H9 (cell line): ENCODE data around the gene CHTOP. TPM values are rescaled to one million over a fixed set of nuclear protein-coding genes. Genes with fewer than 3 reads are reported as not detected.

Source experiments
- DNase-seq: peaks from one replicate; pipeline ENCODE4 v3.0.0-alpha.2; 2017
- H2AFZ ChIP-seq: one replicate; pipeline ENCODE4 v1.6.1; 2013; ENCODE audit warnings: mild to moderate bottlenecking, low read length, control low read depth, moderate library complexity
- H2AK5ac ChIP-seq: 2 replicates; pipeline ENCODE4 v1.6.1; 2013; ENCODE audit warnings: low read length, control low read depth, mixed read lengths; ENCODE audit not compliant: insufficient read length
- H2BK120ac ChIP-seq: one replicate; pipeline ENCODE4 v1.6.1; 2013; ENCODE audit warnings: low read depth, mild to moderate bottlenecking, low read length, control low read depth, inconsistent platforms; ENCODE audit not compliant: poor library complexity, severe bottlenecking
- H2BK12ac ChIP-seq: 2 replicates; pipeline ENCODE4 v1.6.1; 2013; ENCODE audit warnings: low read length, control low read depth, mixed read lengths, low read depth; ENCODE audit not compliant: insufficient read length
- H2BK15ac ChIP-seq: 2 replicates; pipeline ENCODE4 v1.6.1; 2013; ENCODE audit warnings: low read depth, low read length, control low read depth
- H2BK20ac ChIP-seq: one replicate; pipeline ENCODE4 v1.6.1; 2013; ENCODE audit warnings: low read depth, mild to moderate bottlenecking, low read length, control low read depth, inconsistent platforms; ENCODE audit not compliant: poor library complexity, severe bottlenecking
- H2BK5ac ChIP-seq: 2 replicates; pipeline ENCODE4 v1.6.1; 2013; ENCODE audit warnings: low read length, control low read depth, mixed read lengths; ENCODE audit not compliant: insufficient read length
- H3K14ac ChIP-seq: 2 replicates; pipeline ENCODE4 v1.6.1; 2013; ENCODE audit warnings: low read length, control low read depth; ENCODE audit not compliant: insufficient read depth
- H3K18ac ChIP-seq: 2 replicates; pipeline ENCODE4 v1.6.1; 2013; ENCODE audit warnings: low read depth, mild to moderate bottlenecking, mixed read lengths, low read length, control low read depth; ENCODE audit not compliant: insufficient read length
- H3K23ac ChIP-seq: 2 replicates; pipeline ENCODE4 v1.6.1; 2013; ENCODE audit warnings: low read length, control low read depth, mixed read lengths, low read depth; ENCODE audit not compliant: insufficient read length
- H3K23me2 ChIP-seq: 2 replicates; pipeline ENCODE4 v1.6.1; 2013; ENCODE audit warnings: low read depth, mild to moderate bottlenecking, mixed read lengths, low read length, control low read depth; ENCODE audit not compliant: insufficient read length, poor library complexity, severe bottlenecking
- H3K27ac ChIP-seq: 2 replicates; pipeline ENCODE4 v1.5.1; 2013; ENCODE audit warnings: low read length, control low read depth, mixed read lengths, low read depth; ENCODE audit not compliant: insufficient read length
- H3K27me3 ChIP-seq: 2 replicates; pipeline ENCODE4 v1.6.1; 2013; ENCODE audit warnings: low read length, control low read depth, inconsistent platforms; ENCODE audit not compliant: insufficient read depth
- H3K4ac ChIP-seq: 2 replicates; pipeline ENCODE4 v1.6.1; 2013; ENCODE audit warnings: low read depth, mild to moderate bottlenecking, control low read depth, inconsistent platforms, low read length, moderate library complexity
- H3K4me1 ChIP-seq: 2 replicates; pipeline ENCODE4 v1.6.1; 2013; ENCODE audit warnings: low read length, control low read depth, inconsistent platforms; ENCODE audit not compliant: insufficient read depth
- H3K4me2 ChIP-seq: 2 replicates; pipeline ENCODE4 v1.6.1; 2013; ENCODE audit warnings: low read length, control low read depth, mixed read lengths; ENCODE audit not compliant: insufficient read length, insufficient read depth
- H3K56ac ChIP-seq: 2 replicates; pipeline ENCODE4 v1.6.1; 2013; ENCODE audit warnings: low read depth, mild to moderate bottlenecking, mixed read lengths, low read length, control low read depth; ENCODE audit not compliant: insufficient read length
- H3K79me1 ChIP-seq: 2 replicates; pipeline ENCODE4 v1.6.1; 2013; ENCODE audit warnings: low read depth, mild to moderate bottlenecking, moderate library complexity, low read length, control low read depth, inconsistent platforms; ENCODE audit not compliant: insufficient read depth, poor library complexity, severe bottlenecking
- H3K79me2 ChIP-seq: 2 replicates; pipeline ENCODE4 v1.6.1; 2013; ENCODE audit warnings: low read length, control low read depth, inconsistent platforms; ENCODE audit not compliant: insufficient read depth
- H3K9ac ChIP-seq: 2 replicates; pipeline ENCODE4 v1.6.1; 2013; ENCODE audit warnings: low read length, control low read depth, mixed read lengths; ENCODE audit not compliant: insufficient read length; ENCODE audit errors: extremely low read depth
- H3K9me3 ChIP-seq: one replicate; pipeline ENCODE4 v1.6.1; 2013; ENCODE audit warnings: low read depth, low read length, inconsistent platforms; ENCODE audit not compliant: control insufficient read depth
- H3T11ph ChIP-seq: one replicate; pipeline ENCODE4 v1.6.1; 2013; ENCODE audit warnings: mild to moderate bottlenecking, low read length, control low read depth, inconsistent platforms
- H4K20me1 ChIP-seq: one replicate; pipeline ENCODE4 v1.6.1; 2013; ENCODE audit not compliant: control insufficient read depth, insufficient read length, insufficient read depth
- H4K5ac ChIP-seq: 2 replicates; pipeline ENCODE4 v1.6.1; 2013; ENCODE audit warnings: low read depth, mild to moderate bottlenecking, mixed read lengths, low read length, control low read depth; ENCODE audit not compliant: insufficient read length
- H4K8ac ChIP-seq: replicated peaks from 2 replicates; pipeline ENCODE4 v1.6.1; 2013; ENCODE audit warnings: low read length, control low read depth, mixed read lengths, low read depth; ENCODE audit not compliant: insufficient read length
- H4K91ac ChIP-seq: 2 replicates; pipeline ENCODE4 v1.6.1; 2013; ENCODE audit warnings: low read depth, mild to moderate bottlenecking, moderate library complexity, mixed read lengths, low read length, control low read depth; ENCODE audit not compliant: insufficient read length
- H3K27ac Mint-ChIP-seq, 3 experiments: 2 replicates in 2 of 3; 3 replicates in 1 of 3; pipeline ENCODE4 v1.8.0; 2020 to 2021; ENCODE audit warnings: mixed read lengths in 3 of 3, mild to moderate bottlenecking in 1 of 3, moderate library complexity in 1 of 3
- H3K27me3 Mint-ChIP-seq: 2 replicates; pipeline ENCODE4 v1.8.0; 2021; ENCODE audit warnings: low read depth, mild to moderate bottlenecking, moderate library complexity, mixed read lengths
- H3K36me3 Mint-ChIP-seq, 3 experiments: 2 replicates in 2 of 3; 3 replicates in 1 of 3; pipeline ENCODE4 v1.8.0; 2020 to 2021; ENCODE audit warnings: low read depth in 3 of 3, mixed read lengths in 3 of 3; ENCODE audit not compliant: insufficient read depth in 1 of 3
- H3K4me1 Mint-ChIP-seq, 2 experiments: 2 replicates each; pipeline ENCODE4 v1.8.0; 2020; ENCODE audit warnings: mixed read lengths in 2 of 2
- H3K4me3 Mint-ChIP-seq, 2 experiments: 2 replicates in 1 of 2; 3 replicates in 1 of 2; pipeline ENCODE4 v1.8.0; 2020 to 2021; ENCODE audit warnings: mild to moderate bottlenecking in 2 of 2, mixed read lengths in 2 of 2, moderate library complexity in 1 of 2
- H3K9me3 Mint-ChIP-seq, 2 experiments: 2 replicates in 1 of 2; 3 replicates in 1 of 2; pipeline ENCODE4 v1.8.0; 2020; ENCODE audit warnings: mild to moderate bottlenecking in 2 of 2, mixed read lengths in 2 of 2, moderate library complexity in 1 of 2
- total RNA-seq: library from RNA; stranded (reverse); gene quantifications from 2 replicates; pipeline ENCODE4 v1.2.1, GENCODE V29; 2021
- TF ChIP-seq, protein P1 (sequence below): fragments of 200-600 bp; sonication (generic); conservative IDR thresholded peaks from 3 replicates; pipeline ENCODE4 v1.8.0; 2021; ENCODE audit warnings: antibody characterized with exemption, mild to moderate bottlenecking

The CHTOP gene
- total RNA-seq, 1 experiment from 2014 or later, result 126 TPM

DNA sequence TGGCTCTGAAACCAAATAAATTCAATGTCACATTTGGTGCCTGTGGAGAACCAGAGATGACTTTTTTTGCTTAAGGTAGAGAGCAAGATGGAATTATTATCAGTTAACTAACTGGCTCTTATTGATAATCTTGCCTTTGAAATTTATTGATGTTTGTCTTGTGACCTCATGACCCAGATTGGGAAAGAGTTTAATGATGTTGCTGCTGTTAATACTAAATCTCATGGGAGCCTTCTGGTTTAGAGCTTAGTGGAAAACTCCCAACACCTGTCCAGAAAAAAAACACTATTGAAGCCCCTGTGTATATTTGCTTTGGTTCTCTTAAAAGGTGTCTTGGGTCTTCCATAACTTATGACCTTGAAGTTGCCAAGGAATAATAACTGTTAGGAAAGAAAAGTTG lies 9.9 kb downstream of the CHTOP start:
- Mint-ChIP-seq H3K27ac (no peak overlapping the region), H3K9me3 (no peaks in the 10 kb centered on the region), H3K4me3 (no peak overlapping the region), H3K36me3 (peaks cover 44 to 78% (median 72%) of the 10 kb centered on the region in 3 experiments; a peak in 6 of 7 replicates), H3K4me1 (peaks cover 6% of the 10 kb centered on the region in 2 experiments), H3K27me3 (no peaks in the 10 kb centered on the region)
- no peak overlapping the region for H3K14ac ChIP-seq
- no peak overlapping the region for H4K8ac ChIP-seq
- H2BK20ac ChIP-seq, result no peak overlapping the region
- no peak overlapping the region for H3K4me2 ChIP-seq
- H3K9ac ChIP-seq, result no peak overlapping the region
- no peak overlapping the region for H3K56ac ChIP-seq
- H3K23me2 ChIP-seq, result no peaks in the 10 kb centered on the region
- H2BK15ac ChIP-seq, result no peak overlapping the region
- H4K20me1 ChIP-seq, result no peaks in the 10 kb centered on the region
- DNase-seq, result no peak
- H3K9me3 ChIP-seq, result no peaks in the 10 kb centered on the region
- H2AK5ac ChIP-seq, result no peak overlapping the region
- H2BK12ac ChIP-seq, result no peak overlapping the region
- no peak overlapping the region for H3K27ac ChIP-seq
- H3T11ph ChIP-seq, result no peak overlapping the region
- H2BK5ac ChIP-seq, result no peak overlapping the region
- no peak overlapping the region for H4K91ac ChIP-seq
- H3K18ac ChIP-seq, result no peak overlapping the region
- no peak overlapping the region for H4K5ac ChIP-seq
- no peak overlapping the region for H2BK120ac ChIP-seq
- H3K27me3 ChIP-seq, result no peaks in the 10 kb centered on the region
- TF ChIP-seq, protein P1, sequence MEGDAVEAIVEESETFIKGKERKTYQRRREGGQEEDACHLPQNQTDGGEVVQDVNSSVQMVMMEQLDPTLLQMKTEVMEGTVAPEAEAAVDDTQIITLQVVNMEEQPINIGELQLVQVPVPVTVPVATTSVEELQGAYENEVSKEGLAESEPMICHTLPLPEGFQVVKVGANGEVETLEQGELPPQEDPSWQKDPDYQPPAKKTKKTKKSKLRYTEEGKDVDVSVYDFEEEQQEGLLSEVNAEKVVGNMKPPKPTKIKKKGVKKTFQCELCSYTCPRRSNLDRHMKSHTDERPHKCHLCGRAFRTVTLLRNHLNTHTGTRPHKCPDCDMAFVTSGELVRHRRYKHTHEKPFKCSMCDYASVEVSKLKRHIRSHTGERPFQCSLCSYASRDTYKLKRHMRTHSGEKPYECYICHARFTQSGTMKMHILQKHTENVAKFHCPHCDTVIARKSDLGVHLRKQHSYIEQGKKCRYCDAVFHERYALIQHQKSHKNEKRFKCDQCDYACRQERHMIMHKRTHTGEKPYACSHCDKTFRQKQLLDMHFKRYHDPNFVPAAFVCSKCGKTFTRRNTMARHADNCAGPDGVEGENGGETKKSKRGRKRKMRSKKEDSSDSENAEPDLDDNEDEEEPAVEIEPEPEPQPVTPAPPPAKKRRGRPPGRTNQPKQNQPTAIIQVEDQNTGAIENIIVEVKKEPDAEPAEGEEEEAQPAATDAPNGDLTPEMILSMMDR, result no peak
- no peaks in the 10 kb centered on the region for H3K4me1 ChIP-seq
- no peaks in the 10 kb centered on the region for H3K79me2 ChIP-seq
- peaks cover 4% of the 10 kb centered on the region for H3K79me1 ChIP-seq
- H3K4ac ChIP-seq, result no peak overlapping the region
- no peak overlapping the region for H2AFZ ChIP-seq
- H3K23ac ChIP-seq, result no peak overlapping the region
